Thyroid gland (tissue), 4 donors: ENCODE data around the gene DNER.

ENCODE experiments used
- CTCF ChIP-seq, 6 experiments: fragments of 200-600 bp in 3 of 6; fragments of 450-650 bp in 3 of 6; sonication (generic) in 3 of 6; IDR thresholded peaks; one replicate each; pipeline ENCODE4 v1.5.1; 2016 to 2019; ENCODE audit warnings: antibody characterized with exemption in 6 of 6, mild to moderate bottlenecking in 2 of 6, inconsistent platforms in 1 of 6, moderate library complexity in 1 of 6
- POLR2A ChIP-seq, 2 donors: fragments of 450-650 bp; IDR thresholded peaks; one replicate each; pipeline ENCODE4 v1.6.1; 2017; ENCODE audit warnings: antibody characterized with exemption in 2 of 2, mild to moderate bottlenecking in 2 of 2, moderate library complexity in 1 of 2

- no peak for TF ChIP-seq CTCF (IDR thresholded peaks at IDR 0.05)
- no peak for TF ChIP-seq POLR2A (IDR thresholded peaks at IDR 0.05)
Measured at GRCh38 chr2:229372207-229372606, 342.1 kb downstream of the DNER start.
